Bronchial smooth muscle cell (primary cell): ENCODE results near the gene NLRP10. TPM values are rescaled to one million over a fixed set of nuclear protein-coding genes. Genes with fewer than 3 reads are reported as not detected.

Experiments used
- total RNA-seq: library from RNA; depleted of rRNA; stranded (reverse); fragments of >200 nt; gene quantifications from 2 replicates; pipeline ENCODE4 v1.2.1, GENCODE V29; 2014

NLRP10 gene
- total RNA-seq, result 0.09 and 0.63 TPM in 2 replicates

GRCh38 chr11:7965386-7965785 is at the start of gene NLRP10:
Gene NLRP10, minus strand, starts transcription at chr11:7965447. Its CDS starts 1,952 bp downstream, at chr11:7963495.

GRCh38 chr11:7986768-7987559 is 21.7 kb upstream of the NLRP10 start, which contains the start of gene EIF3F:
Gene EIF3F, plus strand, starts transcription at chr11:7987337. Its CDS starts 16 bp downstream, at chr11:7987353.

GRCh38 chr11:7941608-7942007 is 23.6 kb downstream of the NLRP10 start, which contains the start of gene OR10A3:
Gene OR10A3, minus strand, starts transcription at chr11:7941708. Its CDS starts 2,188 bp downstream, at chr11:7939520.

GRCh38 chr11:7931168-7931567 is 34.1 kb downstream of the NLRP10 start, which contains the start of gene OR10A6:
Gene OR10A6, minus strand, starts transcription at chr11:7931268. Its CDS starts 2,606 bp downstream, at chr11:7928662.

Other genes starting within 250 kb of the NLRP10 start
- gene OR5P2, start 168.5 kb downstream of the NLRP10 start, total RNA-seq, result not detected in 2 replicates
- not detected in 2 replicates for gene OR5P3, start 134.6 kb downstream of the NLRP10 start, total RNA-seq
- not detected in 2 replicates for gene OR10A6, start 34.2 kb downstream of the NLRP10 start, total RNA-seq
- not detected in 2 replicates for gene OR10A3, start 23.7 kb downstream of the NLRP10 start, total RNA-seq
- gene EIF3F, start 21.9 kb upstream of the NLRP10 start, total RNA-seq, result 187 and 259 TPM in 2 replicates
- 7.6 and 9.5 TPM in 2 replicates for gene TUB, start 115.8 kb upstream of the NLRP10 start, total RNA-seq
- gene RIC3, start 203.6 kb upstream of the NLRP10 start, total RNA-seq, result not detected in 2 replicates